SKM-1 (cell line): ENCODE measurements around the gene LPAR5.
"Not testable (repeated sequence)": the region's sequence is repeated elsewhere in the genome, so short reads cannot be mapped to it uniquely, and the experiment has no call there.

Source experiments
- DNase-seq: peaks from one replicate; lab custom pipeline; 2025; ENCODE audit not compliant: unreplicated experiment; lab: John Stamatoyannopoulos, UW

Gene LPAR5

GRCh38 chr12:6607751-6608591 lies 27.8 kb downstream of the LPAR5 start:
- peak; percentile 34 for DNase-seq

- no peak for DNase-seq
Measured at GRCh38 chr12:6606331-6607131, 29.2 kb downstream of the LPAR5 start.

- DNase-seq, result no peak
Measured at GRCh38 chr12:6605421-6606330, 30.1 kb downstream of the LPAR5 start.

GRCh38 chr12:6604259-6605029 lies 31.3 kb downstream of the LPAR5 start:
- DNase-seq, result no peak

- DNase-seq, result no peak
Measured at GRCh38 chr12:6603095-6603567, 32.6 kb downstream of the LPAR5 start.

GRCh38 chr12:6602526-6602925 lies 33.2 kb downstream of the LPAR5 start:
- DNase-seq, result no peak

GRCh38 chr12:6595673-6596072 lies 40.1 kb downstream of the LPAR5 start:
- not testable (repeated sequence) for DNase-seq

GRCh38 chr12:6592087-6592486 lies 43.7 kb downstream of the LPAR5 start:
- DNase-seq, result no peak

- DNase-seq, result not testable (repeated sequence)
Measured at GRCh38 chr12:6586569-6586968, 49.2 kb downstream of the LPAR5 start.

- no peak for DNase-seq
Measured at GRCh38 chr12:6584293-6584692, 51.5 kb downstream of the LPAR5 start.

- DNase-seq, result no peak
Measured at GRCh38 chr12:6582959-6583358, 52.8 kb downstream of the LPAR5 start.

- no peak for DNase-seq
Measured at GRCh38 chr12:6582196-6582595, 53.6 kb downstream of the LPAR5 start.

- no peak for DNase-seq
Measured at GRCh38 chr12:6575648-6576047, 60.1 kb downstream of the LPAR5 start.

GRCh38 chr12:6574576-6575295 lies 61.0 kb downstream of the LPAR5 start:
- no peak for DNase-seq

GRCh38 chr12:6573001-6573400 lies 62.8 kb downstream of the LPAR5 start:
- DNase-seq, result no peak

- DNase-seq, result no peak
Measured at GRCh38 chr12:6570264-6570887, 65.4 kb downstream of the LPAR5 start.

- DNase-seq, result no peak
Measured at GRCh38 chr12:6569786-6570185, 66.0 kb downstream of the LPAR5 start.

- DNase-seq, result no peak
Measured at GRCh38 chr12:6569312-6569711, 66.4 kb downstream of the LPAR5 start.
